ENCODE measurements around the gene CST9. TPM values are rescaled to one million over a fixed set of nuclear protein-coding genes. Genes with fewer than 3 reads are reported as not detected.

CST9 gene
- total and polyA plus RNA-seq, 2 of the 13 experiments (the other 11 are each of a cell fraction or from before 2014, with no cell fraction given) = 0.07 TPM; not detected in 1

- TF ChIP-seq AKNA (CRISPR knock-in tag; IDR thresholded peaks at IDR 0.05; ENCODE audit: borderline replicate concordance) = no peak
- TF ChIP-seq, protein P1, sequence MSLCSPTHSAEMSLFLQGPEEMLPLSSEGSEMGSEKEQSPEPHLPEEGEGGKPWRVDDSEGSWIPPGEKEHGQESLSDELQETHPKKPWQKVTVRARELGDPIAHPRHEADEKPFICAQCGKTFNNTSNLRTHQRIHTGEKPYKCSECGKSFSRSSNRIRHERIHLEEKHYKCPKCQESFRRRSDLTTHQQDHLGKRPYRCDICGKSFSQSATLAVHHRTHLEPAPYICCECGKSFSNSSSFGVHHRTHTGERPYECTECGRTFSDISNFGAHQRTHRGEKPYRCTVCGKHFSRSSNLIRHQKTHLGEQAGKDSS (CRISPR knock-in tag; IDR thresholded peaks at IDR 0.05; ENCODE audit: borderline replicate concordance, low read depth) = peak; percentile 75; the same call in 1 of the 2 replicates
- no peak for TF ChIP-seq ZKSCAN1 (IDR thresholded peaks at IDR 0.05; ENCODE audit: low read length)
- peak; percentile 75 for TF ChIP-seq PPARG (CRISPR knock-in tag; conservative IDR thresholded peaks at IDR 0.05)
- no peak for TF ChIP-seq ZNF512 (CRISPR knock-in tag; IDR thresholded peaks at IDR 0.05)
- TF ChIP-seq ZSCAN21 (CRISPR knock-in tag; IDR thresholded peaks at IDR 0.05; ENCODE audit: borderline replicate concordance) = peak; percentile 44
- TF ChIP-seq NAIF1 (CRISPR knock-in tag; IDR thresholded peaks at IDR 0.05; ENCODE audit: borderline replicate concordance) = no peak
- no peak for TF ChIP-seq ADNP (CRISPR knock-in tag; IDR thresholded peaks at IDR 0.05)
- TF ChIP-seq MIXL1 (CRISPR knock-in tag; IDR thresholded peaks at IDR 0.05) = peak; percentile 67; the same call in 1 of the 2 replicates
- TF ChIP-seq AHR (CRISPR knock-in tag; IDR thresholded peaks at IDR 0.05) = 0 out of 2 replicates have a peak, but pooled peaks have one; percentile 77
- no peak for TF ChIP-seq SUZ12 (IDR thresholded peaks at IDR 0.05; ENCODE audit: low read depth, low read length)
- no peak for TF ChIP-seq ZBTB37 (CRISPR knock-in tag; IDR thresholded peaks at IDR 0.05)
- TF ChIP-seq PHF21A (CRISPR knock-in tag; IDR thresholded peaks at IDR 0.05) = peak; percentile 90
- TF ChIP-seq ZNF883 (CRISPR knock-in tag; IDR thresholded peaks at IDR 0.05; ENCODE audit: not compliant biosample characterization) = peak; percentile 82
- TF ChIP-seq ZNF562 (CRISPR knock-in tag; IDR thresholded peaks at IDR 0.05; ENCODE audit: borderline replicate concordance) = no peak
- no peak for TF ChIP-seq ZNF768 (CRISPR knock-in tag; IDR thresholded peaks at IDR 0.05)
- TF ChIP-seq ZZZ3 (CRISPR knock-in tag; IDR thresholded peaks at IDR 0.05; ENCODE audit: borderline replicate concordance) = peak; percentile 68
- no peak; the same call in 1 of the 2 replicates for TF ChIP-seq AKAP8 (CRISPR knock-in tag; IDR thresholded peaks at IDR 0.05)
- peak; percentile 79 for TF ChIP-seq TBL1XR1 (IDR thresholded peaks at IDR 0.05; ENCODE audit: borderline replicate concordance, low read length, partially characterized antibody)
- TF ChIP-seq FOXP1 (IDR thresholded peaks at IDR 0.05) = peak; percentile 50; the same call in 1 of the 2 replicates
- TF ChIP-seq FOXP1 (CRISPR knock-in tag; IDR thresholded peaks at IDR 0.05) = peak; percentile 95
- no peak; the same call in 1 of the 2 replicates for TF ChIP-seq JDP2 (CRISPR knock-in tag; IDR thresholded peaks at IDR 0.05; ENCODE audit: borderline replicate concordance)
- TF ChIP-seq TGIF2 (CRISPR knock-in tag; IDR thresholded peaks at IDR 0.05) = peak; percentile 89
Measured at GRCh38 chr20:23629017-23629541, 23.4 kb upstream of the CST9 start (continued).

Data from HepG2 (cell line).